D341Med (cell line): ENCODE measurements around the gene PBX2.
"Not testable (repeated sequence)": the region's sequence is repeated elsewhere in the genome, so short reads cannot be mapped to it uniquely, and the experiment has no call there.

Source experiments
- DNase-seq: peaks from one replicate; pipeline ENCODE4 v3.0.0; 2012; ENCODE audit warnings: low spot score

The PBX2 gene

GRCh38 chr6:32202186-32202585, 12.2 kb upstream of the PBX2 start:
- no peak for DNase-seq

GRCh38 chr6:32200711-32201475, 10.9 kb upstream of the PBX2 start:
- no peak for DNase-seq

- DNase-seq: no peak
These were observed 8.9 kb upstream of the PBX2 start for GRCh38 chr6:32198866-32199265.

GRCh38 chr6:32198345-32198696, 8.3 kb upstream of the PBX2 start:
- DNase-seq: no peak

- no peak for DNase-seq
These were observed 6.9 kb upstream of the PBX2 start for GRCh38 chr6:32196682-32197616.

- DNase-seq: peak; percentile 69
These were observed 6.1 kb upstream of the PBX2 start for GRCh38 chr6:32195902-32196681.

GRCh38 chr6:32195652-32195901, 5.6 kb upstream of the PBX2 start:
- peak; percentile 97 for DNase-seq

- no peak for DNase-seq
These were observed 5.0 kb upstream of the PBX2 start for GRCh38 chr6:32194825-32195651.

- no peak for DNase-seq
These were observed 4.4 kb upstream of the PBX2 start for GRCh38 chr6:32194388-32194787.

- not testable (repeated sequence) for DNase-seq
These were observed 3.1 kb upstream of the PBX2 start for GRCh38 chr6:32193096-32193495.

GRCh38 chr6:32192608-32193039, 2.6 kb upstream of the PBX2 start, which contains the start of gene GPSM3:
GPSM3 (minus strand) TSS chr6:32192643; CDS start chr6:32192513, 130 bp downstream.
- no peak for DNase-seq

- DNase-seq: no peak
These were observed 1.9 kb upstream of the PBX2 start for GRCh38 chr6:32191696-32192607.

- DNase-seq: no peak
These were observed 1.1 kb upstream of the PBX2 start for GRCh38 chr6:32190911-32191677.

- no peak for DNase-seq
These were observed 304 bp downstream of the PBX2 start for GRCh38 chr6:32189742-32190053.

- DNase-seq: no peak
These were observed 797 bp downstream of the PBX2 start for GRCh38 chr6:32189069-32189741.

GRCh38 chr6:32188381-32189068, 1.5 kb downstream of the PBX2 start:
- no peak for DNase-seq

GRCh38 chr6:32187725-32188380, 2.1 kb downstream of the PBX2 start:
- DNase-seq: not testable (repeated sequence)

GRCh38 chr6:32187009-32187709, 2.8 kb downstream of the PBX2 start:
- DNase-seq: no peak
